Measurements from ENCODE around the gene PRCD. TPM values are rescaled to one million over a fixed set of nuclear protein-coding genes. Genes with fewer than 3 reads are reported as not detected.

The PRCD gene
- polyA plus RNA-seq, 1 of the 3 experiments (the other 2 are of a cell fraction), result 2.2 TPM

- no peak for TF ChIP-seq EZH2phosphoT487 (IDR thresholded peaks at IDR 0.05; ENCODE audit: borderline replicate concordance, low read depth)
- TF ChIP-seq, protein P1, sequence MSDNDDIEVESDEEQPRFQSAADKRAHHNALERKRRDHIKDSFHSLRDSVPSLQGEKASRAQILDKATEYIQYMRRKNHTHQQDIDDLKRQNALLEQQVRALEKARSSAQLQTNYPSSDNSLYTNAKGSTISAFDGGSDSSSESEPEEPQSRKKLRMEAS (IDR thresholded peaks at IDR 0.05; ENCODE audit: low read depth), result no peak
- TF ChIP-seq TEAD4 (IDR thresholded peaks at IDR 0.05; ENCODE audit: borderline replicate concordance, insufficient read depth), result no peak
- TF ChIP-seq JUND (IDR thresholded peaks at IDR 0.05), result no peak
- no peak for TF ChIP-seq FOXJ3 (CRISPR knock-in tag; IDR thresholded peaks at IDR 0.05)
- ChIA-PET POLR2A (no interaction called here), CTCF (interaction anchor here (1.0 to 56.8 kb wide), 11 partner anchors 4 to 562 kb away, joined by 3 to 1687 read pairs (median 5); partner anchors contain the start of genes AANAT, RHBDF2 and UBE2O)
- no peaks in the 10 kb centered on the region for H3K27me3 ChIP-seq (ENCODE audit: insufficient read depth)
- peaks cover 19 to 61% of the 10 kb centered on the region in 2 experiments; a peak in 3 of 4 replicates for H3K4me1 ChIP-seq (ENCODE audit: control insufficient read depth in 1 of 2, insufficient read depth in 2 of 2, low read depth in 1 of 2, low read length in 1 of 2)
- no peak overlapping the region for H3K9ac ChIP-seq
- no peaks in the 10 kb centered on the region for H3K9me2 ChIP-seq
- no peaks in the 10 kb centered on the region for H3K36me3 ChIP-seq (replicated peaks in 1 of 2; ENCODE audit: control insufficient read depth in 1 of 2, insufficient read depth in 2 of 2, low read length in 1 of 2)
- H3K4me3 ChIP-seq (ENCODE audit: low read depth in 2 of 2, low read length in 1 of 2), result no peak overlapping the region
- H3K4me2 ChIP-seq, result peak overlapping the region; percentile 38; the same call in 1 of the 2 replicates
- no peak overlapping the region for H2AFZ ChIP-seq (ENCODE audit: low read depth)
- WGBS (ENCODE audit: low lambda C conversion rate), result 92% methylated on average over 20 of the region's 21 CpGs
- no peaks in the 10 kb centered on the region for H3K9me3 ChIP-seq
- H3K79me2 ChIP-seq (ENCODE audit: insufficient read depth), result peaks cover 14% of the 10 kb centered on the region; the same call in 1 of the 2 replicates
- no peaks in the 10 kb centered on the region for H4K20me1 ChIP-seq (ENCODE audit: insufficient read depth)
- DNase-seq, result no peak
- H3K27ac ChIP-seq (ENCODE audit: low read depth in 2 of 2, low read length in 1 of 2), result no peak overlapping the region
- peaks cover 9% of the 10 kb centered on the region for H3F3A ChIP-seq (replicated peaks; ENCODE audit: insufficient read depth)
These were observed 46.2 kb upstream of the PRCD start for GRCh38 chr17:76493505-76494167.

GRCh38 chr17:76495663-76496400 lies 44.0 kb upstream of the PRCD start:
- 78% methylated on average over 10 of the region's 16 CpGs for WGBS (ENCODE audit: low lambda C conversion rate)
- CTCF ChIA-PET, result interaction anchor here (1.9 to 56.8 kb wide), 4 partner anchors 6 to 51 kb away, joined by 9 to 1687 read pairs (median 878); partner anchors contain the start of genes AANAT, RHBDF2 and UBE2O

GRCh38 chr17:76496464-76496863 lies 43.4 kb upstream of the PRCD start:
- Histone ChIP-seq H4K20me1 (ENCODE audit: insufficient read depth) (no peaks in the 10 kb centered on the region), H3K9me2 (no peaks in the 10 kb centered on the region), H3F3A (replicated peaks; ENCODE audit: insufficient read depth) (peaks cover 15% of the 10 kb centered on the region), H3K27ac (ENCODE audit: low read depth in 2 of 2, low read length in 1 of 2) (no peak overlapping the region), H3K9ac (no peak overlapping the region), H3K4me2 (no peak overlapping the region), H3K79me2 (ENCODE audit: insufficient read depth) (peaks cover 24% of the 10 kb centered on the region; the same call in 1 of the 2 replicates), H3K27me3 (ENCODE audit: insufficient read depth) (no peaks in the 10 kb centered on the region), H3K4me1 (ENCODE audit: control insufficient read depth in 1 of 2, insufficient read depth in 2 of 2, low read depth in 1 of 2, low read length in 1 of 2) (peaks cover 27 to 81% of the 10 kb centered on the region in 2 experiments; a peak in 3 of 4 replicates), H3K9me3 (no peaks in the 10 kb centered on the region), H2AFZ (ENCODE audit: low read depth) (no peak overlapping the region), H3K4me3 (ENCODE audit: low read depth in 2 of 2, low read length in 1 of 2) (no peak overlapping the region), H3K36me3 (replicated peaks in 1 of 2; ENCODE audit: control insufficient read depth in 1 of 2, insufficient read depth in 2 of 2, low read length in 1 of 2) (no peaks in the 10 kb centered on the region)
- ChIA-PET POLR2A (no interaction called here), CTCF (interaction anchor here (0.8 to 56.8 kb wide), 6 partner anchors 7 to 748 kb away, joined by 3 to 1687 read pairs (median 39); partner anchors contain the start of genes AANAT, RHBDF2 and UBE2O)
- DNase-seq, result no peak
- WGBS (ENCODE audit: low lambda C conversion rate), result 97% methylated on average over 6 of the region's 6 CpGs
- no peak for TF ChIP-seq EZH2phosphoT487 (IDR thresholded peaks at IDR 0.05; ENCODE audit: borderline replicate concordance, low read depth)
- no peak for TF ChIP-seq NFIC (IDR thresholded peaks at IDR 0.05; ENCODE audit: borderline replicate concordance)
- no peak for TF ChIP-seq SMC3 (IDR thresholded peaks at IDR 0.05; ENCODE audit: low read depth, low read length)
- no peak for TF ChIP-seq MXI1 (IDR thresholded peaks at IDR 0.05; ENCODE audit: low read depth, low read length)
- TF ChIP-seq GABPA (IDR thresholded peaks at IDR 0.05; ENCODE audit: low read depth), result no peak
- TF ChIP-seq IRF3 (IDR thresholded peaks at IDR 0.05; ENCODE audit: low read depth, low read length), result no peak
- TF ChIP-seq TAF1 (IDR thresholded peaks at IDR 0.05; ENCODE audit: borderline replicate concordance, low read depth, low read length), result no peak
- no peak for TF ChIP-seq RCOR1 (IDR thresholded peaks at IDR 0.05; ENCODE audit: low read length)
- TF ChIP-seq FOXM1 (IDR thresholded peaks at IDR 0.05; ENCODE audit: low read depth), result no peak
- TF ChIP-seq CHD2 (IDR thresholded peaks at IDR 0.05; ENCODE audit: low read length, partially characterized antibody), result no peak
- TF ChIP-seq CTCF (IDR thresholded peaks at IDR 0.05), result no peak
- TF ChIP-seq SIN3A (IDR thresholded peaks at IDR 0.05; ENCODE audit: borderline replicate concordance, low read depth, low read length), result no peak

More at GRCh38 chr17:76495663-76496400, 44.0 kb upstream of the PRCD start:
- Histone ChIP-seq H3K9me3 (no peaks in the 10 kb centered on the region), H3F3A (replicated peaks; ENCODE audit: insufficient read depth) (peaks cover 15% of the 10 kb centered on the region), H3K79me2 (ENCODE audit: insufficient read depth) (peaks cover 22% of the 10 kb centered on the region; the same call in 1 of the 2 replicates), H3K27ac (ENCODE audit: low read depth in 2 of 2, low read length in 1 of 2) (no peak overlapping the region; a peak in 1 of 4 replicates), H3K27me3 (ENCODE audit: insufficient read depth) (no peaks in the 10 kb centered on the region), H3K9ac (no peak overlapping the region), H3K4me3 (ENCODE audit: low read depth in 2 of 2, low read length in 1 of 2) (no peak overlapping the region), H3K4me1 (ENCODE audit: control insufficient read depth in 1 of 2, insufficient read depth in 2 of 2, low read depth in 1 of 2, low read length in 1 of 2) (peaks cover 27 to 83% of the 10 kb centered on the region in 2 experiments; a peak in 3 of 4 replicates), H3K36me3 (replicated peaks in 1 of 2; ENCODE audit: control insufficient read depth in 1 of 2, insufficient read depth in 2 of 2, low read length in 1 of 2) (no peaks in the 10 kb centered on the region), H3K9me2 (no peaks in the 10 kb centered on the region), H2AFZ (ENCODE audit: low read depth) (no peak overlapping the region), H3K4me2 (no peak overlapping the region), H4K20me1 (ENCODE audit: insufficient read depth) (no peaks in the 10 kb centered on the region)
- no peak for DNase-seq
- POLR2A ChIA-PET, result interaction anchor here (0.7 kb wide), 1 partner anchor 50 kb away, joined by 3 read pairs; no protein-coding TSS in a partner anchor
- no peak for TF ChIP-seq ELF1 (IDR thresholded peaks at IDR 0.05)

All from SK-N-SH (cell line).